ENCODE results near the gene CNTN2.

The CNTN2 gene

DNA sequence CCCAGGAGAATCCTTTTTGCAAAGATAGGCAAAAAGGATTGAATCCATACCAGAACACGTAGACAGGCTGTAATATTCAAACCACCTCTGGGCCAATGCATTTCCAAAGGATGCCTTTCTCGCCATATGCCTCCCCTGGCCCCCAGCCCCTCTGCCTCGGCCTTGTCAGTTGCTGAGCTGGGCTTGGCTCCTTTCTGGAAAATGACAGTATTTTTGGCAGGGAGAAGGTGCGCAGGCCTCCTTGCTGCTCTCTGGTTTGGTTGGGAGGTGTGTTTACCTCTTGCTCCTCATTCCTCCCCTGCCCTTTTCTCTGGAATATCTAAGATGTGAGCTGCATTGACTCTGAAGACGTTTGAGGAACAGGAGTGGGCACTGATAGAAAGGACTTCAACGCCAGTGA, 26.0 kb upstream of the CNTN2 start:
- H3K9ac ChIP-seq (ENCODE audit: low read depth, low read length), result no peak overlapping the region
- no peaks in the 10 kb centered on the region for H3K9me3 ChIP-seq (ENCODE audit: insufficient read depth, low read length, severe bottlenecking)
- ATAC-seq (ENCODE audit: insufficient read depth, low read depth), result no peak
- peaks cover 40% of the 10 kb centered on the region for H3K27me3 ChIP-seq (ENCODE audit: insufficient read depth, low read length, poor library complexity)
- 0 out of 2 replicates have a peak, but pooled peaks cover 3% of the 10 kb centered on the region for H4K20me1 ChIP-seq (ENCODE audit: insufficient read depth, low read length)
- no peaks in the 10 kb centered on the region for H3K36me3 ChIP-seq (ENCODE audit: insufficient read depth, low read length)
- no peak overlapping the region for H2AFZ ChIP-seq (ENCODE audit: low read depth, low read length)
- H3K4me1 ChIP-seq (ENCODE audit: insufficient read depth, low read length), result no peaks in the 10 kb centered on the region
- H3K27ac ChIP-seq (ENCODE audit: low read length), result no peak overlapping the region
- H3K4me3 ChIP-seq (ENCODE audit: low read depth in 1 of 2, low read length in 2 of 2), result no peak overlapping the region
- no peak for DNase-seq
- no peaks in the 10 kb centered on the region for H3K79me2 ChIP-seq (ENCODE audit: insufficient read depth, low read length)
- H3K4me2 ChIP-seq (ENCODE audit: insufficient read depth, low read length), result no peak overlapping the region
- TF ChIP-seq, protein P1, sequence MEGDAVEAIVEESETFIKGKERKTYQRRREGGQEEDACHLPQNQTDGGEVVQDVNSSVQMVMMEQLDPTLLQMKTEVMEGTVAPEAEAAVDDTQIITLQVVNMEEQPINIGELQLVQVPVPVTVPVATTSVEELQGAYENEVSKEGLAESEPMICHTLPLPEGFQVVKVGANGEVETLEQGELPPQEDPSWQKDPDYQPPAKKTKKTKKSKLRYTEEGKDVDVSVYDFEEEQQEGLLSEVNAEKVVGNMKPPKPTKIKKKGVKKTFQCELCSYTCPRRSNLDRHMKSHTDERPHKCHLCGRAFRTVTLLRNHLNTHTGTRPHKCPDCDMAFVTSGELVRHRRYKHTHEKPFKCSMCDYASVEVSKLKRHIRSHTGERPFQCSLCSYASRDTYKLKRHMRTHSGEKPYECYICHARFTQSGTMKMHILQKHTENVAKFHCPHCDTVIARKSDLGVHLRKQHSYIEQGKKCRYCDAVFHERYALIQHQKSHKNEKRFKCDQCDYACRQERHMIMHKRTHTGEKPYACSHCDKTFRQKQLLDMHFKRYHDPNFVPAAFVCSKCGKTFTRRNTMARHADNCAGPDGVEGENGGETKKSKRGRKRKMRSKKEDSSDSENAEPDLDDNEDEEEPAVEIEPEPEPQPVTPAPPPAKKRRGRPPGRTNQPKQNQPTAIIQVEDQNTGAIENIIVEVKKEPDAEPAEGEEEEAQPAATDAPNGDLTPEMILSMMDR (IDR thresholded peaks at IDR 0.05; ENCODE audit: borderline replicate concordance, extremely low read depth, low read length, poor library complexity, severe bottlenecking), result no peak
- no peak for TF ChIP-seq EZH2 (IDR thresholded peaks at IDR 0.05; ENCODE audit: borderline replicate concordance, low read depth, low read length, severe bottlenecking)

DNA sequence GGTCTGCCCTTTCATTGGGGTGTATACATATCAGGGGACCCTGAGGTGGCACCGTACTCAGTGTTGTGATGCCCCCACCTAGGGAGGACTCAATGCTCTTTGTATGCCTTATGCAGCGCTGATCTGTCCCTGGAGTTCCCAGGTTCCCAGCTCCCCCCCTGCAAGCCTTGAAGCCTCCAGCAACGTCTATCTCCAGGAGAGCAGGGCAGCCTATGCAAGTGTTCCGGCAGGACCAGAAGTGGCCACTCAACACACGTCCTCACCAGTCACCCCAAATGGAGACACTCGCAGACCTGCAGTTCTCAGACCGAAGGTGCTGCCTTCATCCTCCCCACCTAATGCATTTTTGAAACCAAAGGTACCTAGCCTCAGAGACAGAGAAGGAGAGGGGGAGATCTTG, 25.2 kb upstream of the CNTN2 start:
- DNase-seq (no peak), ATAC-seq (ENCODE audit: insufficient read depth, low read depth) (no peak)
- H3K9ac ChIP-seq (ENCODE audit: low read depth, low read length), result no peak overlapping the region
- H3K9me3 ChIP-seq (ENCODE audit: insufficient read depth, low read length, severe bottlenecking), result no peaks in the 10 kb centered on the region
- H4K20me1 ChIP-seq (ENCODE audit: insufficient read depth, low read length), result peaks cover 3% of the 10 kb centered on the region; the same call in 1 of the 2 replicates
- no peak overlapping the region for H3K27ac ChIP-seq (ENCODE audit: low read length)
- TF ChIP-seq, protein P1 (IDR thresholded peaks at IDR 0.05; ENCODE audit: borderline replicate concordance, extremely low read depth, low read length, poor library complexity, severe bottlenecking), result no peak
- no peak for TF ChIP-seq EZH2 (IDR thresholded peaks at IDR 0.05; ENCODE audit: borderline replicate concordance, low read depth, low read length, severe bottlenecking)
- H2AFZ ChIP-seq (ENCODE audit: low read depth, low read length), result no peak overlapping the region
- H3K79me2 ChIP-seq (ENCODE audit: insufficient read depth, low read length), result no peaks in the 10 kb centered on the region
- H3K27me3 ChIP-seq (ENCODE audit: insufficient read depth, low read length, poor library complexity), result peaks cover 32% of the 10 kb centered on the region
- no peak overlapping the region for H3K4me3 ChIP-seq (ENCODE audit: low read depth in 1 of 2, low read length in 2 of 2)
- no peaks in the 10 kb centered on the region for H3K36me3 ChIP-seq (ENCODE audit: insufficient read depth, low read length)
- H3K4me2 ChIP-seq (ENCODE audit: insufficient read depth, low read length), result no peak overlapping the region
- no peaks in the 10 kb centered on the region for H3K4me1 ChIP-seq (ENCODE audit: insufficient read depth, low read length)

DNA sequence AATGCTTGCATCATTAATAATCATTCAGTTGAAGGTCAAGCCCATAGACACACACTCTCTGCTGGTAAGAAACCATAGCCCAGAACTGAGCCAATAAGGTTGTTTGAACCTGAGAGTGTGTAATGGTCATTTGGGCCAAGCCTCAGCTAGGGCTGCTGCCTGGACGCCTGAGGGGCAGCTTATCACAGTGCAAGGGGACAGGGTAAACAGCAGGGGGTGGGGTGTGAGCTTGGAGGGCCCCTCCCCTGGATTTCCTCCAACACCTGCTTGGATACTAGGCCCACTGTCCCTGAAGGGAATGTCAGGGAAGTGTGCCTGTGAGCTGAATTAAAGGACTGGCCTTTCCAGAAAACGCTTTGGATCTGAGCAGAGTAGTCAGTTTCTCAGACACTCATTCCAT, 24.6 kb upstream of the CNTN2 start:
- Histone ChIP-seq H3K4me3 (ENCODE audit: low read depth in 1 of 2, low read length in 2 of 2) (no peak overlapping the region), H3K79me2 (ENCODE audit: insufficient read depth, low read length) (no peaks in the 10 kb centered on the region), H3K27me3 (ENCODE audit: insufficient read depth, low read length, poor library complexity) (peaks cover 31% of the 10 kb centered on the region), H3K9ac (ENCODE audit: low read depth, low read length) (no peak overlapping the region), H3K36me3 (ENCODE audit: insufficient read depth, low read length) (no peaks in the 10 kb centered on the region), H3K27ac (ENCODE audit: low read length) (no peak overlapping the region), H4K20me1 (ENCODE audit: insufficient read depth, low read length) (peaks cover 3% of the 10 kb centered on the region; the same call in 1 of the 2 replicates), H3K4me2 (ENCODE audit: insufficient read depth, low read length) (no peak overlapping the region), H3K4me1 (ENCODE audit: insufficient read depth, low read length) (no peaks in the 10 kb centered on the region), H3K9me3 (ENCODE audit: insufficient read depth, low read length, severe bottlenecking) (no peaks in the 10 kb centered on the region), H2AFZ (ENCODE audit: low read depth, low read length) (no peak overlapping the region)
- TF ChIP-seq, protein P1 (IDR thresholded peaks at IDR 0.05; ENCODE audit: borderline replicate concordance, extremely low read depth, low read length, poor library complexity, severe bottlenecking), result no peak
- TF ChIP-seq EZH2 (IDR thresholded peaks at IDR 0.05; ENCODE audit: borderline replicate concordance, low read depth, low read length, severe bottlenecking), result no peak
- ATAC-seq (ENCODE audit: insufficient read depth, low read depth) (no peak), DNase-seq (no peak)

DNA sequence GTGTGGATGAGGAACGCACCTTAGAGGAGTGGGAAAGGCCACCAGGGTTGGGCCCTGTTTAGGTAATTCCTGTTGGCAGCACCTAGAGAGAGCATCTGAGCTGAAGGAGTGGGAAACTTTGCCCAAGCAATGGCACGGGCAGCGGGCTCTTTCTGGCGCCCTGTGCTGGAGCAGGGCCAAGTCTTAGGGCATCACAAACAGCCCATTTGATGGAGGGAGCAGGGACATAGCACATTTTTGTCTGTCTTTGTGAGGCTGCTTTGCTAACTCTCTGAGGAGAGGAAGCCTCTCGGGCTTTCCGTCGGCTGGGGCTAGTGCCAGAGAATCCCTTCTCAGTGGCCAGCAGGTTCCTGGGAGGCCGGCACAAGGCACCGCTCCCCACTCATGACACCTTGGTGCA, 22.5 kb upstream of the CNTN2 start:
- peaks cover 3% of the 10 kb centered on the region; the same call in 1 of the 2 replicates for H4K20me1 ChIP-seq (ENCODE audit: insufficient read depth, low read length)
- H3K79me2 ChIP-seq (ENCODE audit: insufficient read depth, low read length), result no peaks in the 10 kb centered on the region
- no peak overlapping the region for H3K27ac ChIP-seq (ENCODE audit: low read length)
- no peaks in the 10 kb centered on the region for H3K9me3 ChIP-seq (ENCODE audit: insufficient read depth, low read length, severe bottlenecking)
- no peak overlapping the region for H3K9ac ChIP-seq (ENCODE audit: low read depth, low read length)
- no peak overlapping the region for H3K4me3 ChIP-seq (ENCODE audit: low read depth in 1 of 2, low read length in 2 of 2)
- H3K27me3 ChIP-seq (ENCODE audit: insufficient read depth, low read length, poor library complexity), result peaks cover 29% of the 10 kb centered on the region
- no peak for DNase-seq
- no peak overlapping the region for H2AFZ ChIP-seq (ENCODE audit: low read depth, low read length)
- no peak for TF ChIP-seq EZH2 (IDR thresholded peaks at IDR 0.05; ENCODE audit: borderline replicate concordance, low read depth, low read length, severe bottlenecking)
- TF ChIP-seq, protein P1 (IDR thresholded peaks at IDR 0.05; ENCODE audit: borderline replicate concordance, extremely low read depth, low read length, poor library complexity, severe bottlenecking), result no peak
- H3K4me1 ChIP-seq (ENCODE audit: insufficient read depth, low read length), result no peaks in the 10 kb centered on the region
- no peak for ATAC-seq (ENCODE audit: insufficient read depth, low read depth)
- H3K4me2 ChIP-seq (ENCODE audit: insufficient read depth, low read length), result no peak overlapping the region
- no peaks in the 10 kb centered on the region for H3K36me3 ChIP-seq (ENCODE audit: insufficient read depth, low read length)
